Natural killer cell treated with Interleukin-12 subunit alpha and Interleukin-12 subunit beta and Interleukin-15 and Interleukin-18, amount 100 ng/mL, for 72 hours (primary cell): ENCODE results near the gene CXorf49B. TPM values are rescaled to one million over a fixed set of nuclear protein-coding genes. Genes with fewer than 3 reads are reported as not detected.
"Not testable (repeated sequence)": the region's sequence is repeated elsewhere in the genome, so short reads cannot be mapped to it uniquely, and the experiment has no call there.

Experiments
- ATAC-seq, 2 donors: fragments of 150-1000 bp; cut with Tn5 transposase in 1 of 2; sonication (Bioruptor Pico), chemical (Tn5 transposase) in 1 of 2; 2 replicates each; pipeline ENCODE4 v1.10.0; 2021
- DNase-seq: peaks from one replicate; pipeline ENCODE4 v3.0.0; 2022; ENCODE audit warnings: low spot score
- H3K27ac Mint-ChIP-seq, 2 donors: 1 replicate in 1 of 2; 2 replicates in 1 of 2; pipeline ENCODE4 v1.8.0; 2022; ENCODE audit warnings: mixed read lengths in 2 of 2, mild to moderate bottlenecking in 1 of 2, moderate library complexity in 1 of 2
- H3K27me3 Mint-ChIP-seq, 2 donors: 1 replicate in 1 of 2; 2 replicates in 1 of 2; pipeline ENCODE4 v1.8.0; 2022; ENCODE audit warnings: mixed read lengths in 2 of 2
- H3K36me3 Mint-ChIP-seq: one replicate; pipeline ENCODE4 v1.8.0; 2022; ENCODE audit warnings: mixed read lengths
- H3K4me1 Mint-ChIP-seq, 2 donors: 1 replicate in 1 of 2; 2 replicates in 1 of 2; pipeline ENCODE4 v1.8.0; 2022; ENCODE audit warnings: low read depth in 2 of 2, mixed read lengths in 2 of 2, mild to moderate bottlenecking in 1 of 2
- H3K4me3 Mint-ChIP-seq: one replicate; pipeline ENCODE4 v1.8.0; 2022; ENCODE audit warnings: mixed read lengths
- H3K9me3 Mint-ChIP-seq: 2 replicates; pipeline ENCODE4 v1.8.0; 2022; ENCODE audit warnings: mixed read lengths
- total RNA-seq, 2 donors: library from RNA; stranded (reverse); gene quantifications; one replicate each; pipeline ENCODE4 v1.2.3, GENCODE V29; 2022

Gene CXorf49B
- not detected for total RNA-seq

DNA sequence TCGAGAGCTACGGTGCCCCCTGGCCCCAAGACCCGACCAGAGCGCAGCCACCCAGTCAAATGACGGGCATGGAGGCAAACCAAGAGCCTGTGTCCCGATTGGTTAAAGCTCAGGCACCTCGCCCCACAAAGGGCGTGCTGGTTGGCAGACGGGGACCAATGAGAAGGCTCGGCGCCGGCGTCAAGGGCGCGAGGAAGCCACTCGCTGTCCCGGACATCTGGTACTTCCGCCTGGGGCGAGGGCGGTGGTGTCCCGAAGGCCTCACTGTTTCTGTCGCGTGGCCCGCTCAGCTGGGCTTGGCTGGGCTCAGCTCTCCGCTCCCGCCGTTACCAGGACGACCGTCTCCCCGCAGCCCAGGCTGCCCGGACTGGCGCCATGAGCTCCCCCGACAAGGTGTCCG is at the start of gene CXorf49B:
TSS of gene CXorf49B (plus strand) at position 301 of the 400 bp plus-strand sequence. CDS start at position 376, 75 bp downstream.
- not testable (repeated sequence) for ATAC-seq, H3K4me1 Mint-ChIP-seq, H3K27ac Mint-ChIP-seq, H3K27me3 Mint-ChIP-seq, H3K9me3 Mint-ChIP-seq, H3K4me3 Mint-ChIP-seq, DNase-seq, H3K36me3 Mint-ChIP-seq

GRCh38 chrX:71714064-71714463 is 49.1 kb upstream of the CXorf49B start:
- not testable (repeated sequence) for H3K36me3 Mint-ChIP-seq, ATAC-seq, H3K27me3 Mint-ChIP-seq, DNase-seq, H3K27ac Mint-ChIP-seq, H3K4me3 Mint-ChIP-seq, H3K4me1 Mint-ChIP-seq, H3K9me3 Mint-ChIP-seq

DNA sequence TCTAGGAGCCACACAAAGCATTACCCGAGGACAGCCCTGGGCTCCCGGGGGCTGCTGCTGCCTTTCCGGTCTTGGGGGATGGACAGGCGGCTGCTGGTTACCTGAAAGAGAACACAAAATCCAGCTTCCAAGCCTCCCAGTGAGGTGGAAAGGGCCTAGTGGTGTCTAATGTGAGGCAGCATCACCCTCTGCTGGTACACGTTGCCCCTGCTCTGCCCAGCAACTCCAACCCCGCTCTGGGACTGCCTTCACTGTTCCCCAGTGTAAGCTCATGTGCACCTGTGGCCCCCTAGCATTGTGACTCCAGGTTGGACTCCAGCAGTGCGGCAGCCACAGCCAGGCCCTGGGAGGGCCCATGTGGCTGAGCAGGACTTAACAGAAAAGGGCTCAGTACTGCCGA is 47.6 kb upstream of the CXorf49B start:
- H3K27me3 Mint-ChIP-seq, H3K27ac Mint-ChIP-seq, H3K9me3 Mint-ChIP-seq, ATAC-seq, H3K36me3 Mint-ChIP-seq, H3K4me3 Mint-ChIP-seq, DNase-seq, H3K4me1 Mint-ChIP-seq: not testable (repeated sequence)

- not testable (repeated sequence) for ATAC-seq, H3K4me1 Mint-ChIP-seq, H3K4me3 Mint-ChIP-seq, H3K36me3 Mint-ChIP-seq, H3K27me3 Mint-ChIP-seq, H3K27ac Mint-ChIP-seq, H3K9me3 Mint-ChIP-seq, DNase-seq
Observed at GRCh38 chrX:71716323-71716722, 46.8 kb upstream of the CXorf49B start.

DNA sequence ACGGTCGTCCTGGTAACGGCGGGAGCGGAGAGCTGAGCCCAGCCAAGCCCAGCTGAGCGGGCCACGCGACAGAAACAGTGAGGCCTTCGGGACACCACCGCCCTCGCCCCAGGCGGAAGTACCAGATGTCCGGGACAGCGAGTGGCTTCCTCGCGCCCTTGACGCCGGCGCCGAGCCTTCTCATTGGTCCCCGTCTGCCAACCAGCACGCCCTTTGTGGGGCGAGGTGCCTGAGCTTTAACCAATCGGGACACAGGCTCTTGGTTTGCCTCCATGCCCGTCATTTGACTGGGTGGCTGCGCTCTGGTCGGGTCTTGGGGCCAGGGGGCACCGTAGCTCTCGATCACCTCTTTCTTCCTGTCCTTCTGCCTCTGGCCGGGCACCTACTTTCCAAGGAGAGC is 45.0 kb upstream of the CXorf49B start, which contains the start of gene CXorf49:
TSS of gene CXorf49 (minus strand) at position 101 of the 400 bp plus-strand sequence. CDS start 134 bp downstream, outside the sequence.
- H3K27me3 Mint-ChIP-seq, H3K36me3 Mint-ChIP-seq, DNase-seq, H3K27ac Mint-ChIP-seq, ATAC-seq, H3K4me3 Mint-ChIP-seq, H3K9me3 Mint-ChIP-seq, H3K4me1 Mint-ChIP-seq: not testable (repeated sequence)

DNA sequence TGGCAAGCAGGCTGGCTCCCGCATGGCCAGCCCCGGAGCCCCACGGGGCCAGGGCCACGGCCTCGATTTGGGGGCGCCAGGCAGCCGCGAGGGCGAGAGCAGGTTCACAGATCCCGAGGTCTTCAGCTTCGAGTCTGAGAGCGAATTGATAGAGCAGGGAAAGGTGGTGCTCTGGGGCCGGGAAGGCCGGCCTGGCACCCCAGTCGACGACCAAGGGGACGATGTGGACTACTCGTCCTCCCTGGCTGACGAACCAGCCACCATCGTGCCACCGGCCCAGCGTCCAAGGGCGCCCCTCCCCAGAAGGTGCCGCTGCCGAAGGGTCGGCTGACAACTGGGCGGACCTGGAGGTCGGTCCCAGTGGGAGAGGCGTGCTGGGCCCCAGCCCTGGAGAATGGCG is 44.0 kb upstream of the CXorf49B start:
- H3K36me3 Mint-ChIP-seq, DNase-seq, H3K27me3 Mint-ChIP-seq, H3K4me3 Mint-ChIP-seq, H3K27ac Mint-ChIP-seq, H3K4me1 Mint-ChIP-seq, H3K9me3 Mint-ChIP-seq, ATAC-seq: not testable (repeated sequence)

- not testable (repeated sequence) for H3K9me3 Mint-ChIP-seq, H3K4me3 Mint-ChIP-seq, DNase-seq, H3K27me3 Mint-ChIP-seq, H3K36me3 Mint-ChIP-seq, H3K27ac Mint-ChIP-seq, ATAC-seq, H3K4me1 Mint-ChIP-seq
Observed at GRCh38 chrX:71720289-71720886, 42.8 kb upstream of the CXorf49B start.

- not testable (repeated sequence) for H3K27ac Mint-ChIP-seq, H3K9me3 Mint-ChIP-seq, H3K4me1 Mint-ChIP-seq, H3K27me3 Mint-ChIP-seq, H3K4me3 Mint-ChIP-seq, DNase-seq, ATAC-seq, H3K36me3 Mint-ChIP-seq
Observed at GRCh38 chrX:71760688-71761281, 2.4 kb upstream of the CXorf49B start.

- not testable (repeated sequence) for H3K9me3 Mint-ChIP-seq, H3K36me3 Mint-ChIP-seq, H3K27me3 Mint-ChIP-seq, H3K27ac Mint-ChIP-seq, DNase-seq, H3K4me3 Mint-ChIP-seq, H3K4me1 Mint-ChIP-seq
- ATAC-seq, result peak in 1 of 2 donors; percentile 22
Observed at GRCh38 chrX:71764832-71765231, 1.7 kb downstream of the CXorf49B start.

GRCh38 chrX:71765613-71766012 is 2.5 kb downstream of the CXorf49B start:
- not testable (repeated sequence) for H3K4me3 Mint-ChIP-seq, H3K36me3 Mint-ChIP-seq, H3K4me1 Mint-ChIP-seq, ATAC-seq, H3K27ac Mint-ChIP-seq, H3K27me3 Mint-ChIP-seq, H3K9me3 Mint-ChIP-seq, DNase-seq

- H3K36me3 Mint-ChIP-seq, ATAC-seq, H3K27ac Mint-ChIP-seq, H3K9me3 Mint-ChIP-seq, DNase-seq, H3K4me3 Mint-ChIP-seq, H3K4me1 Mint-ChIP-seq, H3K27me3 Mint-ChIP-seq: not testable (repeated sequence)
Observed at GRCh38 chrX:71767134-71767533, 4.0 kb downstream of the CXorf49B start.

DNA sequence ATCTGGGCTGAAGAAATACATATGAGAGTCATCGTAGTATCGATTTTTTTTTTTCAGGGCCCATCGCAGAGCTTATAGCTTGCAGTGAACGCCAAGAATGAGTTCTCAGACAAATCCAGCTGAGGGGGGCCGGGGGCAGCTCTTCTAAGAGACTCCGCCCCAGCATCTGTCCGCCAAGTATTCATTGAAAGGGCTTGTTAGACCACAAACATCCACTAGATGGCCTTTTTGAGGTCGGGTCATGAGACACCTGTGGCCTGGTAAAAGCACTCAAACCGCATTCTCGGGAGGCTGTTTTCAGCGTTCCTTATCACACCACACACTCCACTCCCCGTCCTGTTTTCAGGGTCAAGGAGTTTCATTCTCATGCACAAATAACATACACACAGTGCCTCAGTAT is 15.2 kb downstream of the CXorf49B start:
- not testable (repeated sequence) for H3K27me3 Mint-ChIP-seq, DNase-seq, H3K27ac Mint-ChIP-seq, H3K4me1 Mint-ChIP-seq, H3K4me3 Mint-ChIP-seq, H3K36me3 Mint-ChIP-seq, H3K9me3 Mint-ChIP-seq, ATAC-seq

- not testable (repeated sequence) for H3K4me1 Mint-ChIP-seq, H3K36me3 Mint-ChIP-seq, H3K27me3 Mint-ChIP-seq, H3K27ac Mint-ChIP-seq, ATAC-seq, H3K9me3 Mint-ChIP-seq, DNase-seq, H3K4me3 Mint-ChIP-seq
Observed at GRCh38 chrX:71782225-71782949, 19.2 kb downstream of the CXorf49B start.

GRCh38 chrX:71782950-71783299 is 19.8 kb downstream of the CXorf49B start:
- not testable (repeated sequence) for ATAC-seq, DNase-seq, H3K36me3 Mint-ChIP-seq, H3K4me3 Mint-ChIP-seq, H3K9me3 Mint-ChIP-seq, H3K4me1 Mint-ChIP-seq, H3K27me3 Mint-ChIP-seq, H3K27ac Mint-ChIP-seq
